GM12878 (cell line): ENCODE data around the gene GID4. TPM values are rescaled to one million over a fixed set of nuclear protein-coding genes. Genes with fewer than 3 reads are reported as not detected.

Experiments used
- ATAC-seq: fragments of 200-7000 bp; cut with Tn5 transposase; 3 replicates; pipeline ENCODE4 v1.9.1; 2020; ENCODE audit warnings: mild to moderate bottlenecking, moderate library complexity
- BruUV-seq: library from RNA; stranded (reverse); fragments of 400-500 nt; replicated peaks from 2 replicates; lab custom pipeline; 2021; lab: Mats Ljungman, UMichigan
- CTCF ChIA-PET: fragments of 300-600 bp; sonication (Branson Sonifier 250); formaldehyde crosslinking; extraction: SDS; loops from one replicate; lab custom pipeline; 2021; ENCODE audit warnings: inconsistent platforms; lab: Yijun Ruan, JAX
- POLR2A ChIA-PET: fragments of 350-600 bp; formaldehyde crosslinking; extraction: SDS; loops from one replicate; lab custom pipeline; 2021; ENCODE audit warnings: inconsistent platforms; lab: Charles Lee
- RAD21 ChIA-PET: fragments of 300-600 bp; sonication (Branson Sonifier 250); formaldehyde crosslinking; loops from one replicate; lab custom pipeline; 2023; ENCODE audit warnings: antibody characterized with exemption; ENCODE audit not compliant: unreplicated experiment; lab: Charles Lee
- SMC1A ChIA-PET: fragments of 300-600 bp; sonication (Branson Sonifier 250); formaldehyde crosslinking; loops from one replicate; lab custom pipeline; 2023; ENCODE audit not compliant: unreplicated experiment, uncharacterized antibody; lab: Charles Lee
- DNase-seq: peaks from one replicate; pipeline ENCODE4 v3.0.0-alpha.2; 2011; ENCODE audit warnings: low read depth, low spot score
- FAIRE-seq: peaks from 3 replicates; lab custom pipeline; 2011; peaks lifted over from hg19 to GRCh38; lab: Jason Lieb, UNC
- H2AFZ ChIP-seq: 2 replicates; pipeline ENCODE4 v1.6.0; 2011; ENCODE audit warnings: low read depth, low read length, control low read depth; ENCODE audit not compliant: control insufficient read depth
- H3K27ac ChIP-seq: 2 replicates; pipeline ENCODE4 v1.5.1; 2011; ENCODE audit warnings: control low read depth; ENCODE audit not compliant: control insufficient read depth, insufficient read depth
- H3K27me3 ChIP-seq, 2 experiments: replicated peaks in 1 of 2; 2 replicates each; pipeline versions ENCODE4 v1.6.0 to v1.6.1; 2011; ENCODE audit warnings: low read length in 1 of 2; ENCODE audit not compliant: control insufficient read depth in 2 of 2, insufficient read depth in 2 of 2
- H3K36me3 ChIP-seq, 2 experiments: 2 replicates each; pipeline ENCODE4 v1.5.1; 2011; ENCODE audit warnings: low read length in 1 of 2; ENCODE audit not compliant: control insufficient read depth in 2 of 2, insufficient read depth in 2 of 2
- H3K4me1 ChIP-seq: 2 replicates; pipeline ENCODE4 v1.6.1; 2011; ENCODE audit warnings: mild to moderate bottlenecking, low read length, moderate library complexity, mixed read lengths; ENCODE audit not compliant: control insufficient read depth, insufficient read depth
- H3K4me2 ChIP-seq: 2 replicates; pipeline ENCODE4 v1.6.0; 2011; ENCODE audit warnings: control low read depth; ENCODE audit not compliant: control insufficient read depth, insufficient read depth
- H3K4me3 ChIP-seq: fragments of 200-600 bp; sonication (generic); 2 replicates; pipeline ENCODE4 v1.5.1; 2016
- H3K79me2 ChIP-seq: 2 replicates; pipeline ENCODE4 v1.6.0; 2011; ENCODE audit warnings: low read length; ENCODE audit not compliant: control insufficient read depth, insufficient read depth
- H3K9ac ChIP-seq: 2 replicates; pipeline ENCODE4 v1.8.0; 2011; ENCODE audit warnings: low read length, control low read depth, mixed read lengths; ENCODE audit not compliant: control insufficient read depth, insufficient read depth
- H3K9me3 ChIP-seq: replicated peaks from 3 replicates; pipeline ENCODE4 v1.5.1; 2011; ENCODE audit warnings: mild to moderate bottlenecking, low read length; ENCODE audit not compliant: control insufficient read depth, insufficient read depth
- H4K20me1 ChIP-seq: 2 replicates; pipeline ENCODE4 v1.6.0; 2011; ENCODE audit not compliant: control insufficient read depth, insufficient read depth
- EGR1 ChIP-seq, 2 experiments: IDR thresholded peaks; 1 replicate in 1 of 2; 2 replicates in 1 of 2; pipeline ENCODE4 v1.6.1; 2011 to 2012; ENCODE audit warnings: low read depth in 2 of 2, low read length in 2 of 2, borderline replicate concordance in 1 of 2, mild to moderate bottlenecking in 1 of 2, moderate library complexity in 1 of 2
- ELK1 ChIP-seq: IDR thresholded peaks from 2 replicates; pipeline ENCODE4 v1.6.1; 2012; ENCODE audit warnings: low read depth, low read length, improper control_type of control experiment
- MEF2A ChIP-seq: IDR thresholded peaks from 2 replicates; pipeline ENCODE4 v1.6.1; 2011; ENCODE audit warnings: low read depth, mild to moderate bottlenecking, low read length, moderate library complexity; ENCODE audit not compliant: insufficient read depth
- NR2C2 ChIP-seq: IDR thresholded peaks from 2 replicates; pipeline ENCODE4 v1.6.1; 2011; ENCODE audit warnings: borderline replicate concordance, low read depth; ENCODE audit not compliant: control insufficient read depth, insufficient read length
- SUZ12 ChIP-seq: fragments of 200-600 bp; sonication (generic); IDR thresholded peaks from one replicate; pipeline ENCODE4 v1.6.1; 2018; ENCODE audit warnings: antibody characterized with exemption, mild to moderate bottlenecking; ENCODE audit not compliant: unreplicated experiment
- ZBTB33 ChIP-seq: fragments of 450-650 bp; IDR thresholded peaks from 2 replicates; pipeline ENCODE4 v1.6.1; 2017; ENCODE audit warnings: mild to moderate bottlenecking
- ZNF274 ChIP-seq: IDR thresholded peaks from one replicate; pipeline ENCODE4 v1.8.0; 2011; ENCODE audit not compliant: insufficient read length, insufficient read depth
- WGBS: methylation state at CpG from one replicate; pipeline ENCODE4 v1.1.6; 2016; ENCODE audit warnings: low lambda C conversion rate; ENCODE audit not compliant: insufficient replicate concordance, insufficient coverage; ENCODE audit errors: missing lambda C conversion rate; 5-methylcytosine and 5-hydroxymethylcytosine counted together
- in situ Hi-C: fragments of 300-500 bp; cut with MboI; formaldehyde crosslinking; loops from 9 replicates; pipeline ENCODE4 v1.14.3; 2018; ENCODE audit warnings: mixed read lengths
- intact Hi-C: fragments of 100-400 bp; cut with micrococcal nuclease; formaldehyde crosslinking; loops from one replicate; pipeline ENCODE4 v1.14.2; 2022; ENCODE audit not compliant: unreplicated experiment
- polyA plus RNA-seq, 11 experiments: library from polyadenylated mRNA; depleted of rRNA in 4 of 11; unstranded in 6 of 11; stranded (reverse) in 5 of 11; fragments of >200 nt; fragmentation: Nextera tagmentation in 4 of 11; fragmentation: Illumina TruSeq in 1 of 11; extraction: Ambion mirVana in 4 of 11; extraction: Trizol in 1 of 11; gene quantifications; 1 replicate in 1 of 11; 2 replicates in 10 of 11; pipeline versions ENCODE4 v1.2.1 to v1.2.3, GENCODE V29; 2011 to 2016; ENCODE audit warnings: inconsistent platforms in 2 of 11, missing spikeins in 2 of 11, low read depth in 1 of 11
- total RNA-seq, 4 experiments: library from RNA; depleted of rRNA in 3 of 4; stranded (reverse); fragments of >200 nt in 3 of 4; fragmentation: Illumina TruSeq in 1 of 4; extraction: Trizol in 1 of 4; gene quantifications; 2 replicates each; pipeline versions ENCODE4 v1.2.1 to v1.2.3, GENCODE V29; 2013 to 2021

The GID4 gene
- total and polyA plus RNA-seq, 10 of the 15 experiments (the other 5 are each of a cell fraction or from before 2014, with no cell fraction given): 0.93 to 7.3 (median 3.6) TPM

- no TSS peak for BruUV-seq
- WGBS: 10% methylated on average over 2 of the region's 2 CpGs
These were observed 45.8 kb upstream of the GID4 start for GRCh38 chr17:17993366-17993765.

More at GRCh38 chr17:17993366-17993765, 45.8 kb upstream of the GID4 start:
- Histone ChIP-seq H3K36me3 (no peaks in the 10 kb centered on the region), H3K27ac (no peak overlapping the region), H4K20me1 (no peaks in the 10 kb centered on the region), H3K9ac (no peak overlapping the region), H2AFZ (no peak overlapping the region), H3K4me1 (no peaks in the 10 kb centered on the region), H3K27me3 (no peaks in the 10 kb centered on the region; a peak in 1 of 4 replicates), H3K4me2 (no peak overlapping the region), H3K4me3 (no peak overlapping the region), H3K79me2 (no peaks in the 10 kb centered on the region), H3K9me3 (no peaks in the 10 kb centered on the region)
- in situ Hi-C loops: no loop called here
- DNase-seq: no peak
- RAD21 ChIA-PET: no interaction called here
- intact Hi-C loops: no loop called here
- ATAC-seq: no peak
- CTCF ChIA-PET: no interaction called here
- no peak for FAIRE-seq
- no peak for TF ChIP-seq EGR1 (IDR thresholded peaks at IDR 0.05; ENCODE audit: borderline replicate concordance in 1 of 2, low read depth in 2 of 2, low read length in 2 of 2)
- TF ChIP-seq SUZ12: no peak
- TF ChIP-seq ZBTB33: no peak
- no peak for TF ChIP-seq ZNF274
- no peak for TF ChIP-seq ELK1
- no peak for TF ChIP-seq NR2C2
- TF ChIP-seq MEF2A: no peak
- POLR2A ChIA-PET: no interaction called here
- SMC1A ChIA-PET: no interaction called here
